ENCODE data around the gene CLEC6A.
"Not testable (repeated sequence)": the region's sequence is repeated elsewhere in the genome, so short reads cannot be mapped to it uniquely, and the experiment has no call there.

CLEC6A gene

DNA sequence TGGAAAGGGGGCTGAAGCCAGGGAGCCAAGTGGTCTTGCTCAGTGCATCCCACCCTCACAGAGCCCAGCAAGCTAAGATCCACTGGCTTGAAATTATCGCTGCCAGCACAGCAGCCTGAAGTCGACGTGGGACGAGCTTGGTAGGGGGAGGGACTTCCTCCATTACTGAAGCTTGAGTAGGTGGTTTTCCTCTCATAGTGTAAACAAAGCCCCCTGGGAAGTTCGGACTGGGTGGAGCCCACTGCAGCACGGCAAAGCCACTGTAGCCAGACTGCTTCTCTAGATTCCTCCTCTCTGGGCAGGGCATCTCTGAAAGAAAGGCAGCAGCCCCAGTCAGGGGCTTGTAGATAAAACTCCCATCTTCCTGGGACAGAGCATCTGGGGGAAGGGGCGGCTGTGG, 40.3 kb downstream of the CLEC6A start:
- not testable (repeated sequence) for DNase-seq

DNA sequence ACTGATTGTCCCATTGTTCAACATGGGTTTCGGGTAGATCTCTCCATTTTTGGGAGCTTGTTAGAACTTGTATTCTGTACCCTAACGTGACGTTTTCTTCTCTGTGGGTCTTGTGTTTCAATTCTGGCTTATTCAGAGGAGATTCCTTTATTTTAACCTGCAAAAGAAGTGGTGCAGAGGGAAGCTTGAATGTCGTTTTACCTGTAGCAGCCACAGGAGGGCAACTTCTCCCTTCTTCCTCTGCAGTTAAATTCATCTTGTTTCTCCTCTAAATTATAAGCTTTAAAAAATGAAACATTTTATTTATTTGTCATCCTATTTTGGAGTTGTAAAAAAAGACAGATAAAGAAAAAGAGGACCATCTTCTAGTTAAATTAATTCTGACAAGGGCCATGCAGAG, 43.9 kb downstream of the CLEC6A start:
- DNase-seq, result no peak

DNA sequence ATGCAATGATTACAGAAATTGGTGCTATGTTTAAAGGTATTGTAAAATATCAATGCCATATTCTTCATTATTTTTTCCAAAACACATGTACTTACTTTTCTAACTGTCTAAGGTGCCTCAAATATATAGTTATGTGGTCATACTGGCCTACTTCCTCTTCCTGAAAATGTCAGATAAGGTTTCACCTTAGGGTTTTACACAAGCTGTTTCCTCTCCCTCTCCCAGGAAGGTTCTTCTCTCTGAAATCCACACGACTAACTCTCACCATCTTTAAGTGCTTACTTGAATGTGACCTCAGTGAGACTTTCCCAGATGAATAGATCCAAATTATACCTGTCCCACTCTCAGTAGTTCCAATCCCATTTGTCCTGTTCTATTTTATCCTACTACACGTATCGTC, 46.0 kb downstream of the CLEC6A start:
- no peak for DNase-seq

DNA sequence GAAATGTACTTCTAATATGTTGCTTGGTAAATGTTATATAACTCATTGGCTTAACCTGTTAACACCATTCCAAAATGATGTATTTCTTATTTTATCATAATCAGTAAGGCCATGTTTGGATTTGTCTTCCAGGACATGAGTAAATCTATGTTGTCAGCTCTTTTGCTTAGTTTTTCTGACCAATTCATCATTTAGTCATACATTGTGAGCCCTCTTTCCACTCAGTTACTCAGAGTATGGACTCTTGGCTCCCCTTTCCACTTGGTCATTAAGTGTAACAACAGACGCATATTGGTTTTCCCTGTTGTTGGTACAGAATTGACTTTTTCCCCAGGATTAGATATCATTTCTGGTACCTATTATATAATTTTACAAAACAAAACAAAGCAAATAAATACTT, 48.6 kb downstream of the CLEC6A start:
- DNase-seq, result no peak

DNA sequence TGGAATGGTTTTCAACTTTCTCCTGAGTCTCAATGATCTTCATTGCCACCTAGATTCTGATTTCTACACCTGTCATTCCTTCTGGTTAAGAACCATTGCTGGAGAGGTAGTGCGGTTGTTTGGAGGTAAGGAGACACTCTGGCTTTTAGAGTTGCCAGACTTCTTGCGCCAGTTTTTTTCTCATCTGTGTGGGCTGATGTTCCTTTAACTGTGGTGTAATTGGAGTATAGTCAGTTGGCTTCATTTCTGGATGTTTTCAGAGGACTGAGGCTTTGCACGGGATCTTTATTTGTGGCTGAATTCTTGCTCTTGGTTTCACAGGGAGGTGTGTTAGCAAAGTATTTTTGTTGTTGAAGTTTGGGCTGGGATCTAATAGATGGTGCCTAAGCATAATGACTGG, 51.8 kb downstream of the CLEC6A start:
- DNase-seq, result no peak

DNA sequence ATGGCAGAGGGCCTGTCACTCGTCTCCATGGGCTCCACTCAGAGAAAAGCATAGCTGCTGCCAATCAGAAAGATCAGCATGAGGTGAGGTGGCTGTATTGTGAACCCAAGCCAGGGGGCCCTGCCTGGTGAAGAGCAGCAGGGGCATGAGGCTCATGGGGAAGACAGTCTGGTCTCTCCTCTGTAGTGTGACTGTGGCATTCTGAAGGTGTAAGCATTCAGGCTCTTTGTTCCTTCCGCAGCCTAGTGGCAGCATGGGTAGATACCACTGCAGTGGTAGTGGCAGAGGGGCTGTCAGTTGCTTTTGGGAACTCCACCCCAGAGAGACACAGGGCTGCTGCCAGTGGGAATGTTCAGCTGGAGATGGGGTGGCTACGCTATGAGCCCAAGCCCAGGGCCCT, 52.5 kb downstream of the CLEC6A start:
- DNase-seq, result no peak

DNA sequence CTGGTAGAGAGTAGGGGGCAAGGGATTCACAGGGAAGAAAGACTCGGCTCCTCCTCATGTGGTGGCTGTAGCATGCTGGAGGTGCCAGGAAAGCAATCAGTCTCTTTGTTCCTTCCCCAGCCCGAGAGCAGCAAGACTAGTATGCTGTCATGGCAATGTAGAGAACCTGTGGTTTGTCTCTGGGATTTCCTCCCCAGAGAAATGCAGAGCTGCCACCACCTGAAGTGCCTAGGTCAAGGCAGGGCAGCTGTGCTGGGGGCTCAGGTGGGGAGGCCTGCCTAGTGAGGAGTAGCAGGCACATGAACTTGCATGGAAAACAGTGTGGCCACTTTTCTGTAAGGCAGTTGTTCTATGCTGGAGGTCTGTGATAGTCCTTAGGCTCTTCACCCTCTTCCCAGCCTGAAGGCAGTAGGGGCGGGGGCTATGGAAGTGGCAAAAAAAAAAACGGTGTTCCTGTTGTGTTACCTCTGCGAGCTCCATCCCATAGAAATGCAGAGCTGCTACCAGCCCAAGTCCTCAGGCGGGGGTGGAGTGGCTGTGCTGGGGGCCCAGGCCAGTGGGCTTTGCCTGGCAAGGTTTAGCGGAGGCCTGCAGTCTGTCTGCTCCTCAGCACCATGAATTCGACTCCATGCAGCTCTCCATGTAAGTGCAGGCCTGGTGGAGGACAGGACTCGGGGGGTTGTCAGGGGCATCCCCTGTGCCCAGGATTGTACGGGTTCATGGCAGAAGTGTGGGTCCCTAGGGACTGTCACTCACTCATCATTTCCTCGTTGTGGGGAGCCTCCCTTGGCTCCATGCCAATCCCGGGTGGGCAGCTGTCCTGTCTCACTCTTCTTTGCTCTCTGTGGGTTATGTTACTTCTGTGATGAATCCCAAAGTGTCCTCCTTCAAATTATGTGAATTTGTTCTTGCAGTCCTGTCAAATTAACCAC, 53.4 kb downstream of the CLEC6A start:
- no peak for DNase-seq

DNA sequence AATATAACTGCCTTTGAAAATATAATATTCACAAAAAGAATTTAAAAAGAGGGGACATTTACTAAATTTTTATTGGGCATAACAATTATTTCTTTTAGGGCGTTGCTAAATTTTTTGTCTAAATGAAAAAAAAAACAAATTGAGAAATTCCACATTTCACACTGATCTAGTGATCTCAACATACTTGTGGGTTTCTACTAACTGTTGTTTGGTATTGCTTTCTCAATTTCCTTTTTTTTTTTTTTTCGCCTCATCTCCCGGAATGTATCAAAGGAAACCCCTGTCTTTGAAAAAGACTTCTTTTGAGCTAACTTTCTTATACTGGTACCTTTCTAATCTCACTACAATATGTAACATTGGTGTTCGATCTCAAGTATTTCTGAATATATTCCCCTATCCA, 57.5 kb downstream of the CLEC6A start, which contains the start of gene CLEC4D:
TSS of gene CLEC4D (plus strand) at position 248 of the 400 bp plus-strand sequence. CDS start 230 bp downstream, outside the sequence.
- no peak for DNase-seq

DNA sequence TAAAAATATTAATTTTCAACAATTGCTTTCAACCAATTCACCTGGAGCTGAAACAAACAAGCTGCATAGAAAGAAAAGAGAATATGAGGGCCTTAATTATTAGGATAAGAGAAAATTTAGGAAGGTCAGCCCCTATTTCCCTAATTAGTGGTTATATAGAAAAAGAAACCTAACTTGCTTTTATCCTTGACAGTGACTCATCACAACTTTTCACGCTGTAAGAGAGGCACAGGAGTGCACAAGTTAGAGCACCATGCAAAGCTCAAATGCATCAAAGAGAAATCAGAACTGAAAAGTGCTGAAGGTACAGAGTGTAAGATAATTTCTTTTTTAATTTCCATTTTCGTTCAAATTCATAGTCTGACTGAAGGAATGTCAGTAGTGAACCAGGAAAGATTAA, 62.2 kb downstream of the CLEC6A start:
- DNase-seq, result no peak

DNA sequence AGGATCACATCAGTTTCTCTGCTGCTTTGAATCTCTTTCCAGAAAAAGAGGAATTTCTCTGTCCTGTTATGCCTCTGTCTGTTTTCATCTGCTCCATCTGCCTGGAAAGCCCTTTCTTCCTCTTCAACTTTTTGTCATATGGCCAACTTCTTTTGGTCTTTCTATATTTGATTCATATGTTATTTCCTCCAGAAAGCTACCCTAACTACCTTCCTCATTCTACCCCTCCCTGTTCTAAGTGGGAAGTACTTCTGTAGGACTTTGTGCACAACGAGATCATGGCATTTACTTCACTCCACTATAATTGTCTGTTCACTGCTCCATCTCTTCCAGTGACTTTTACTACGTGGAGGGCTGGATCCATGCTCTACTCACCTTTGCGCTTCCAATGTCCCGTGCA, 63.4 kb downstream of the CLEC6A start:
- no peak for DNase-seq

DNA sequence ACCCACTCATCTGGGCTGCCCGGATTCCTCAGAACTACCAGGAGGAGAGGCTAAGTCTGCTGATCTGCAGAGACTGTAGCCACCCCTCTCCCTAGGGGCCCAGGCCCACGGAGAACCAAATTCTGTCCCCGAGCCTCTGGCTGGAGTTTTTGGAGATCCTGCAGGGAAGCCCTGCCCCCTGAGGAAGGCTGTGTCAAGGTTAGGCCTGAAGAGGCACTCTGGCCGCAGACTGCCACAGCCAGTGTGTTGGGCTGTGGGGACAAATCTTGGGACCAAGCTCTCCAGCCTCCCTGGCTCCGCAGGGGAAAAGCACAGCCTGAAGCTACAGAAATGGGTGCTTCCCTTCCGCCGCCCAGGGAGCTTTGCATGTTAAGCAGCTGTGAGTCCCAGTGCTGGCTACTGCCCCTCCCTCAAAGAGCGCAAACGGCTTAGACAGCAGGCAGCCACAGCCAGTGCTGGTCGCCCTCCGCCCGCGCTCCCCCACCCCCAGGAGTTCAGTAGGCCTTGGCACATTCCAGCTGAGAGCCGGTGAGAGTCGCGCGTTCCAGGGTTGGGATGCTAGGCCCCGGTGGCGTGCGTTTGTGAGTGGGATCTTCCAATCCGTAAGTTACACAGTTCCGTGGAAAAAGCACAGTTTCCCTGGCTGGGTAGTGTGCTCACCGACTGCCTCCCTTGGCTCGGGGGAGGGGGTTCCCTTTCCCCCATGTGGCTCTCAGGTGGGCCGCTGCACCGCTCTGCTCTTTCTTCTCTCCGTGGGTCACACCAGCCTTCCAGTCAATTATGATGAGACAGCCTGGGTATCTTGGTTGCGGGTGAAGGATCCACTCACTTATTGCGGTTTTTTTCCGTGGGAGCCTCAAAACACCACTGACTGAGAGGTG, 71.7 kb downstream of the CLEC6A start:
- DNase-seq, result no peak

Measured in NCI-H526 (cell line).